SK-N-SH treated with all-trans-retinoic acid at 6 μM for 48 hours (cell line): ENCODE data around the gene AMIGO1.

Experiments used
- ARNTL ChIP-seq: fragments of 450-650 bp; formaldehyde crosslinking; IDR thresholded peaks from 2 replicates; pipeline ENCODE4 v1.5.0; 2020; ENCODE audit warnings: low read depth, mild to moderate bottlenecking, moderate library complexity, borderline replicate concordance
- CREB5 ChIP-seq: fragments of 250-450 bp; sonication (Bioruptor Pico); IDR thresholded peaks from 2 replicates; pipeline ENCODE4 v1.5.1; 2020; ENCODE audit warnings: low read depth, mild to moderate bottlenecking, moderate library complexity
- CSDC2 ChIP-seq: fragments of 250-450 bp; sonication (Bioruptor Pico); IDR thresholded peaks from 2 replicates; pipeline ENCODE4 v1.5.0; 2020; ENCODE audit warnings: mild to moderate bottlenecking, moderate library complexity
- CSRNP3 ChIP-seq: fragments of 250-450 bp; sonication (Bioruptor Pico); IDR thresholded peaks from 2 replicates; pipeline ENCODE4 v1.5.1; 2021; ENCODE audit warnings: mild to moderate bottlenecking, moderate library complexity
- ESRRG ChIP-seq: fragments of 250-450 bp; sonication (Bioruptor Pico); IDR thresholded peaks from 2 replicates; pipeline ENCODE4 v1.6.1; 2021; ENCODE audit warnings: mild to moderate bottlenecking
- PATZ1 ChIP-seq: fragments of 250-450 bp; sonication (Bioruptor Pico); IDR thresholded peaks from 2 replicates; pipeline ENCODE4 v1.8.0; 2020; ENCODE audit warnings: mild to moderate bottlenecking, moderate library complexity, borderline replicate concordance
- POU6F1 ChIP-seq: fragments of 250-450 bp; sonication (Bioruptor Pico); IDR thresholded peaks from 2 replicates; pipeline ENCODE4 v1.8.0; 2021; ENCODE audit warnings: low read depth, mild to moderate bottlenecking, moderate library complexity, borderline replicate concordance
- RARB ChIP-seq: fragments of 250-450 bp; sonication (Bioruptor Pico); IDR thresholded peaks from 2 replicates; pipeline ENCODE4 v1.8.0; 2021; ENCODE audit warnings: mild to moderate bottlenecking, moderate library complexity
- SNAI2 ChIP-seq: fragments of 250-450 bp; sonication (Bioruptor Pico); IDR thresholded peaks from 2 replicates; pipeline ENCODE4 v1.5.0; 2020; ENCODE audit warnings: mild to moderate bottlenecking, moderate library complexity
- TOX ChIP-seq: fragments of 250-450 bp; sonication (Bioruptor Pico); IDR thresholded peaks from 2 replicates; pipeline ENCODE4 v1.8.0; 2021; ENCODE audit warnings: mild to moderate bottlenecking, moderate library complexity, borderline replicate concordance
- ZFP3 ChIP-seq: fragments of 250-450 bp; sonication (Bioruptor Pico); IDR thresholded peaks from 2 replicates; pipeline ENCODE4 v1.5.0; 2020; ENCODE audit warnings: mild to moderate bottlenecking, moderate library complexity
- ZFP30 ChIP-seq: fragments of 450-650 bp; formaldehyde crosslinking; IDR thresholded peaks from 2 replicates; pipeline ENCODE4 v1.5.0; 2022; ENCODE audit warnings: mild to moderate bottlenecking, moderate library complexity

- TF ChIP-seq ZFP3 (CRISPR knock-in tag) (no peak), CREB5 (no peak), TOX (CRISPR knock-in tag) (no peak), SNAI2 (CRISPR knock-in tag) (no peak), POU6F1 (CRISPR knock-in tag) (no peak), RARB (CRISPR knock-in tag) (no peak), ESRRG (CRISPR knock-in tag) (no peak), CSDC2 (no peak), ARNTL (no peak), CSRNP3 (no peak), PATZ1 (CRISPR knock-in tag) (no peak), ZFP30 (CRISPR knock-in tag) (no peak)
Observed at GRCh38 chr1:109492779-109493178, 16.7 kb downstream of the AMIGO1 start.
